Pancreas (tissue), 10 donors: Measurements from ENCODE around the gene INPP4B. TPM values are rescaled to one million over a fixed set of nuclear protein-coding genes. Genes with fewer than 3 reads are reported as not detected.
"Not testable (repeated sequence)": the region's sequence is repeated elsewhere in the genome, so short reads cannot be mapped to it uniquely, and the experiment has no call there.

Experiments used
- ATAC-seq, 4 donors: fragments of 200-7000 bp; cut with Tn5 transposase; one replicate each; pipeline versions ENCODE4 v1.8.0 to v1.9.1; 2020; ENCODE audit warnings: mild to moderate bottlenecking in 4 of 4, moderate library complexity in 4 of 4
- DNase-seq, 6 donors: peaks; one replicate each; pipeline ENCODE4 v3.0.0-alpha.2; 2020
- FAIRE-seq: peaks from 2 replicates; lab custom pipeline; 2012; peaks lifted over from hg19 to GRCh38; lab: Jason Lieb, UNC
- H3K27ac ChIP-seq, 4 donors: fragments of 200-600 bp; sonication (generic); 1 replicate in 3 of 4; 2 replicates in 1 of 4; pipeline versions ENCODE4 v1.5.0 to v1.8.0; 2020
- H3K27me3 ChIP-seq, 4 donors: fragments of 200-600 bp; one replicate each; pipeline ENCODE4 v1.8.0; 2021
- H3K36me3 ChIP-seq, 3 donors: fragments of 200-600 bp; sonication (generic) in 1 of 3; one replicate each; pipeline versions ENCODE4 v1.5.0 to v1.8.0; 2020 to 2021
- H3K4me1 ChIP-seq, 3 donors: fragments of 200-600 bp; one replicate each; pipeline ENCODE4 v1.8.0; 2021
- H3K4me3 ChIP-seq, 4 donors: fragments of 200-600 bp; sonication (generic) in 2 of 4; one replicate each; pipeline versions ENCODE4 v1.5.0 to v1.8.0; 2020 to 2021
- H3K9me3 ChIP-seq, 4 donors: fragments of 200-600 bp; one replicate each; pipeline ENCODE4 v1.8.0; 2021
- WGBS, 2 donors: extraction: QIAGEN DNeasy Blood & Tissue Kit; methylation state at CpG; one replicate each; pipeline ENCODE4 v1.1.7; 2013; 5-methylcytosine and 5-hydroxymethylcytosine counted together
- intact Hi-C, 3 donors: fragments of 100-400 bp; cut with DNase I; formaldehyde crosslinking; loops; one replicate each; pipeline versions ENCODE4 v1.11.1 to v1.14.2; 2022
- polyA plus RNA-seq, 2 donors: library from polyadenylated mRNA; stranded (reverse); fragments of 200-250 nt; gene quantifications; one replicate each; pipeline ENCODE4 v1.2.3, GENCODE V29; 2013
- total RNA-seq, 6 donors: library from RNA; stranded (reverse); fragmentation: NEBNext Ultra II Directional in 4 of 6; extraction: Animal tissue kit (Norgen Biotek cat#: 25700) in 4 of 6; gene quantifications; one replicate each; pipeline versions ENCODE4 v1.2.1 to v1.2.4, GENCODE V29; 2021 to 2023
- TF ChIP-seq, protein P1 (sequence below), 4 donors: fragments of 200-600 bp; sonication (generic) in 3 of 4; IDR thresholded peaks; one replicate each; pipeline versions ENCODE4 v1.5.0 to v1.8.0; 2021; ENCODE audit warnings: antibody characterized with exemption in 4 of 4
- donor health status: healthy with polysubstance abuse.
- donor health status: DM: no; HTN: no; CAD: no; lungs with moderate emphysema.
- donor health status: DM: no; HTN: no; CAD: no.
- donor health status: control.
- donor health status: control.
- donor health status: Bipolar disorder and iron deficiency.
- donor health status: DM: yes; HTN: yes; CAD: no.
- donor health status: DM: no; HTN: no; CAD: no.
- donor health status: DM: no; HTN: no; CAD: no.
- donor health status: DM: yes; HTN: yes; CAD: no.

Gene INPP4B
- total and polyA plus RNA-seq, 8 donors: 1.2 to 12.9 (median 5.5) TPM

DNA sequence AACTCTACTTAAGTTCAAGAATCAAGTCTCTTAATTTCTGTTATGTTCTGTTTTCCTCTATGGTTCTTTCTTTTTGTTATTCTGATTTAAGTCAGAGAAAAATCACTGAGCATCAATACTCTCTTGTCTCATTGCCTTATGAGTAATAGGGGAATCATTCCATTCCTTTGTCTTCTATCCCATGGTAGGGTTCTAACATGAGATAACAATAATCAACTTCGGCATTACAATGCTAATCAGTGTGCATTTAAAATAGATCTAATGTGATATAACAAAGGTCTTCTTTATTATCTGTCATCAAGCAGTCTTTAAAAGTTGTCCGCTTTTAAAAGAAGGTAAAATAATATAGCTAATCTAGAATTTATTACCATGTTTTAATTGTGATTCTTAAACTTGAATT is 762.8 kb downstream of the INPP4B start:
- H3K4me3 ChIP-seq: no peak overlapping the region
- H3K9me3 ChIP-seq: no peaks in the 10 kb centered on the region
- H3K27ac ChIP-seq: no peak overlapping the region
- TF ChIP-seq, protein P1, sequence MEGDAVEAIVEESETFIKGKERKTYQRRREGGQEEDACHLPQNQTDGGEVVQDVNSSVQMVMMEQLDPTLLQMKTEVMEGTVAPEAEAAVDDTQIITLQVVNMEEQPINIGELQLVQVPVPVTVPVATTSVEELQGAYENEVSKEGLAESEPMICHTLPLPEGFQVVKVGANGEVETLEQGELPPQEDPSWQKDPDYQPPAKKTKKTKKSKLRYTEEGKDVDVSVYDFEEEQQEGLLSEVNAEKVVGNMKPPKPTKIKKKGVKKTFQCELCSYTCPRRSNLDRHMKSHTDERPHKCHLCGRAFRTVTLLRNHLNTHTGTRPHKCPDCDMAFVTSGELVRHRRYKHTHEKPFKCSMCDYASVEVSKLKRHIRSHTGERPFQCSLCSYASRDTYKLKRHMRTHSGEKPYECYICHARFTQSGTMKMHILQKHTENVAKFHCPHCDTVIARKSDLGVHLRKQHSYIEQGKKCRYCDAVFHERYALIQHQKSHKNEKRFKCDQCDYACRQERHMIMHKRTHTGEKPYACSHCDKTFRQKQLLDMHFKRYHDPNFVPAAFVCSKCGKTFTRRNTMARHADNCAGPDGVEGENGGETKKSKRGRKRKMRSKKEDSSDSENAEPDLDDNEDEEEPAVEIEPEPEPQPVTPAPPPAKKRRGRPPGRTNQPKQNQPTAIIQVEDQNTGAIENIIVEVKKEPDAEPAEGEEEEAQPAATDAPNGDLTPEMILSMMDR (IDR thresholded peaks at IDR 0.05): no peak
- FAIRE-seq: no peak
- no peak for DNase-seq
- ATAC-seq: no peak
- no peaks in the 10 kb centered on the region for H3K4me1 ChIP-seq
- no peaks in the 10 kb centered on the region for H3K36me3 ChIP-seq
- no peaks in the 10 kb centered on the region for H3K27me3 ChIP-seq
- intact Hi-C loops: no loop called here
- WGBS, 2 donors: 87 to 97% methylated on average over 2 of the region's 2 CpGs

- ATAC-seq (no peak), FAIRE-seq (no peak), DNase-seq (no peak)
- Histone ChIP-seq H3K36me3 (no peaks in the 10 kb centered on the region), H3K4me3 (no peak overlapping the region), H3K9me3 (no peaks in the 10 kb centered on the region), H3K27me3 (no peaks in the 10 kb centered on the region), H3K27ac (no peak overlapping the region), H3K4me1 (no peaks in the 10 kb centered on the region)
- TF ChIP-seq, protein P1 (IDR thresholded peaks at IDR 0.05): no peak
- intact Hi-C loops: no loop called here
- 72 to 74% methylated on average over 4 of the region's 4 CpGs for WGBS, 2 donors
These were observed 765.1 kb downstream of the INPP4B start for GRCh38 chr4:142081025-142081424.

GRCh38 chr4:142079959-142080358 is 766.1 kb downstream of the INPP4B start:
- 95% methylated on average over 1 of the region's 1 CpG for WGBS, 2 donors
- Histone ChIP-seq H3K27me3 (no peaks in the 10 kb centered on the region), H3K27ac (no peak overlapping the region), H3K4me1 (no peaks in the 10 kb centered on the region), H3K9me3 (no peaks in the 10 kb centered on the region), H3K36me3 (no peaks in the 10 kb centered on the region), H3K4me3 (no peak overlapping the region)
- ATAC-seq: no peak
- FAIRE-seq: no peak
- TF ChIP-seq, protein P1 (IDR thresholded peaks at IDR 0.05): no peak
- no peak for DNase-seq
- intact Hi-C loops: no loop called here

GRCh38 chr4:142077048-142077447 is 769.1 kb downstream of the INPP4B start:
- Histone ChIP-seq H3K4me3 (no peak overlapping the region), H3K9me3 (no peaks in the 10 kb centered on the region), H3K4me1 (no peaks in the 10 kb centered on the region), H3K27ac (no peak overlapping the region), H3K27me3 (no peaks in the 10 kb centered on the region), H3K36me3 (no peaks in the 10 kb centered on the region)
- no peak for DNase-seq
- FAIRE-seq: no peak
- TF ChIP-seq, protein P1 (IDR thresholded peaks at IDR 0.05): no peak
- WGBS, 2 donors: 49 to 50% methylated on average over 2 of the region's 2 CpGs
- intact Hi-C loops: no loop called here
- no peak for ATAC-seq

DNA sequence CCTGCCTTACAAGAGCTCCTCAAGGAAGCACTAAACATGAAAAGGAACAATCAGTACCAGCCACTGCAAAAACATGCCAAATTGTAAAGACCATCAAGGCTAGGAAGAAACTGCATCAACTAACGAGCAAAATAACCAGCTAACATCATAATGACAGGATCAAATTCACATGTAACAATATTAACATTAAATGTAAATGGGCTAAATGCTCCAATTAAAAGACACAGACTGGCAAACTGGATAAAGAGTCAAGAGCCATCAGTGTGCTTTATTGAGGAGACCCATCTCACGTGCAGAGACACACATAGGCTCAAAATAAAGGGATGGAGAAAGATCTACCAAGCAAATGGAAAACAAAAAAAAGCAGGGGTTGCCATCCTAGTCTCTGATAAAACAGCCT is 777.8 kb downstream of the INPP4B start:
- intact Hi-C loops, H3K4me1 ChIP-seq, H3K27me3 ChIP-seq, H3K4me3 ChIP-seq, H3K9me3 ChIP-seq, DNase-seq, H3K27ac ChIP-seq, ATAC-seq, FAIRE-seq, H3K36me3 ChIP-seq: not testable (repeated sequence)
- WGBS, 2 donors: 95 to 97% methylated on average over 1 of the region's 2 CpGs

GRCh38 chr4:142066562-142066961 is 779.5 kb downstream of the INPP4B start:
- H3K4me3 ChIP-seq, ATAC-seq, H3K4me1 ChIP-seq, H3K27me3 ChIP-seq, FAIRE-seq, H3K27ac ChIP-seq, H3K36me3 ChIP-seq, intact Hi-C loops, H3K9me3 ChIP-seq: not testable (repeated sequence)
- peak in 1 of 6 donors; percentile 14 for DNase-seq
- 83 to 94% methylated on average over 8 of the region's 8 CpGs for WGBS, 2 donors
